H1 (cell line): ENCODE measurements around the gene EME2. TPM values are rescaled to one million over a fixed set of nuclear protein-coding genes. Genes with fewer than 3 reads are reported as not detected.

Source experiments
- GABPA ChIP-seq: IDR thresholded peaks from 2 replicates; pipeline ENCODE4 v1.6.1; 2011; ENCODE audit warnings: mild to moderate bottlenecking, low read length, moderate library complexity, borderline replicate concordance; ENCODE audit not compliant: insufficient read depth
- RAD21 ChIP-seq, 2 experiments: IDR thresholded peaks in 1 of 2; conservative IDR thresholded peaks in 1 of 2; 2 replicates each; pipeline ENCODE4 v1.6.1; 2011; ENCODE audit warnings: low read depth in 2 of 2, low read length in 2 of 2, improper control_type of control experiment in 1 of 2, inconsistent platforms in 1 of 2, mild to moderate bottlenecking in 1 of 2, moderate library complexity in 1 of 2
- polyA plus RNA-seq, 7 experiments: library from polyadenylated mRNA; depleted of rRNA in 3 of 7; stranded (reverse) in 5 of 7; unstranded in 2 of 7; fragments of >200 nt in 5 of 7; fragments of 200-250 nt in 2 of 7; gene quantifications; 1 replicate in 5 of 7; 2 replicates in 1 of 7; 4 replicates in 1 of 7; pipeline versions ENCODE4 v1.2.1 to v1.2.3, GENCODE V29; 2011 to 2013; ENCODE audit warnings: missing spikeins in 2 of 7, mixed read lengths in 2 of 7
- total RNA-seq: library from RNA; stranded (reverse); fragmentation: NEBNext Ultra II Directional; extraction: Animal tissue kit (Norgen Biotek cat#: 25700); gene quantifications from 2 replicates; pipeline ENCODE4 v1.2.1, GENCODE V29; 2021
- TF ChIP-seq, protein P1 (sequence below), 3 experiments: IDR thresholded peaks; 1 replicate in 2 of 3; 2 replicates in 1 of 3; pipeline versions ENCODE4 v1.5.1 to v1.6.1; 2011; ENCODE audit warnings: low read length in 3 of 3, mild to moderate bottlenecking in 3 of 3, inconsistent platforms in 2 of 3, low read depth in 1 of 3, moderate library complexity in 1 of 3; ENCODE audit not compliant: insufficient read depth in 1 of 3; ENCODE audit errors: control extremely low read depth in 1 of 3

The EME2 gene
- total and polyA plus RNA-seq, 2 of the 8 experiments (the other 6 are each of a cell fraction or from before 2014, with no cell fraction given) = 13.1 to 19.7 TPM

DNA sequence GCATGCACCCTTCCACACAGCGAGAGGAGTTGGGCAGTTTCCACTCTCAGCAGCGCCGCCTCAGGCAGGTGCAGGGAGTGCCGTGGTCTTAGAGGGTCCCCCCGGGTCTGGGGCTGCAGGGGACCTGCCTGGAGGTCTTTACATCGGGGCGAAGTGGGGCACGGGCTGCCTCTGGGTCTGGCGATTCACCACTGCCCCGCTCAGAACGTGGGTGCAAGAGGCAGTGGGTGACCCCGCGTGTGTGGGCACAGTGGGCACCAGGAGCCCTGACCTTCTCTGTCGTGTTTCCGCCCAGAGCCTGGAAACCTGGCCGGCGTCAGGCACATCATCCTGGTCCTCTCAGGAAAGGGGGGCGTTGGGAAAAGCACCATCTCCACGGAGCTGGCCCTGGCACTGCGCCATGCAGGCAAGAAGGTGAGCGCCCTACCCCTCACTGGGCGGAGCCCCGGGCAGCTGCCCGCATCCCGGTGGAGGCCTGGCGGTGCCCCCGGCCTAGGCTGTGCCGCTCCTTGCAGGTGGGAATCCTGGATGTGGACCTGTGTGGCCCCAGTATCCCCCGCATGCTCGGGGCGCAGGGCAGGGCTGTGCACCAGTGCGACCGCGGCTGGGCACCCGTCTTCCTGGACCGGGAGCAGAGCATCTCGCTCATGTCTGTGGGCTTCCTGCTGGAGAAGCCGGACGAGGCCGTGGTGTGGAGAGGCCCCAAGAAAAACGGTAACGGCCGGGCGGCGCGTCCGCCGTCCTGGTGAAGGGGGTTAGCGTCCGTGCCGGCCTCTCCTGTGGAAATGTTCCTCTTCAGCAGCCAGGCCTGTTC is 13.8 kb downstream of the EME2 start (continued):
- TF ChIP-seq, protein P1, sequence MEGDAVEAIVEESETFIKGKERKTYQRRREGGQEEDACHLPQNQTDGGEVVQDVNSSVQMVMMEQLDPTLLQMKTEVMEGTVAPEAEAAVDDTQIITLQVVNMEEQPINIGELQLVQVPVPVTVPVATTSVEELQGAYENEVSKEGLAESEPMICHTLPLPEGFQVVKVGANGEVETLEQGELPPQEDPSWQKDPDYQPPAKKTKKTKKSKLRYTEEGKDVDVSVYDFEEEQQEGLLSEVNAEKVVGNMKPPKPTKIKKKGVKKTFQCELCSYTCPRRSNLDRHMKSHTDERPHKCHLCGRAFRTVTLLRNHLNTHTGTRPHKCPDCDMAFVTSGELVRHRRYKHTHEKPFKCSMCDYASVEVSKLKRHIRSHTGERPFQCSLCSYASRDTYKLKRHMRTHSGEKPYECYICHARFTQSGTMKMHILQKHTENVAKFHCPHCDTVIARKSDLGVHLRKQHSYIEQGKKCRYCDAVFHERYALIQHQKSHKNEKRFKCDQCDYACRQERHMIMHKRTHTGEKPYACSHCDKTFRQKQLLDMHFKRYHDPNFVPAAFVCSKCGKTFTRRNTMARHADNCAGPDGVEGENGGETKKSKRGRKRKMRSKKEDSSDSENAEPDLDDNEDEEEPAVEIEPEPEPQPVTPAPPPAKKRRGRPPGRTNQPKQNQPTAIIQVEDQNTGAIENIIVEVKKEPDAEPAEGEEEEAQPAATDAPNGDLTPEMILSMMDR (IDR thresholded peaks at IDR 0.05; ENCODE audit: control extremely low read depth in 1 of 3, insufficient read depth in 1 of 3, low read depth in 1 of 3, low read length in 3 of 3) = peak; percentile 9 to 62 (median 36); a peak in 3 of 4 replicates
- TF ChIP-seq GABPA (no peak), RAD21 (IDR thresholded peaks at IDR 0.05 in 1 of 2, conservative IDR thresholded peaks at IDR 0.05 in 1 of 2; ENCODE audit: low read depth in 2 of 2, low read length in 2 of 2) (peak in 1 of 2 experiments; percentile 17; a peak in 1 of 4 replicates)
